Spleen (tissue), 11 donors: ENCODE measurements around the gene SORCS2. TPM values are rescaled to one million over a fixed set of nuclear protein-coding genes. Genes with fewer than 3 reads are reported as not detected.

ENCODE experiments used
- DNase-seq: peaks from one replicate; pipeline ENCODE4 v3.0.0-alpha.2; 2020
- H3K27ac ChIP-seq, 8 donors: fragments of 200-600 bp; sonication (generic) in 7 of 8; 1 replicate in 4 of 8; 2 replicates in 4 of 8; pipeline versions ENCODE4 v1.5.0 to v1.8.0; 2016 to 2021; ENCODE audit warnings: inconsistent platforms in 4 of 8, mild to moderate bottlenecking in 4 of 8, moderate library complexity in 1 of 8
- H3K27me3 ChIP-seq, 7 donors: fragments of 200-600 bp; sonication (generic) in 6 of 7; replicated peaks in 1 of 7; 1 replicate in 4 of 7; 2 replicates in 3 of 7; pipeline versions ENCODE4 v1.5.0 to v1.8.0; 2016 to 2021; ENCODE audit warnings: inconsistent platforms in 3 of 7, mild to moderate bottlenecking in 1 of 7
- H3K36me3 ChIP-seq, 6 donors: fragments of 200-600 bp; sonication (generic) in 5 of 6; 1 replicate in 4 of 6; 2 replicates in 2 of 6; pipeline versions ENCODE4 v1.5.0 to v1.8.0; 2016 to 2021; ENCODE audit warnings: inconsistent platforms in 2 of 6
- H3K4me1 ChIP-seq, 6 donors: fragments of 200-600 bp; sonication (generic) in 5 of 6; 1 replicate in 3 of 6; 2 replicates in 3 of 6; pipeline versions ENCODE4 v1.5.0 to v1.8.0; 2016 to 2021; ENCODE audit warnings: inconsistent platforms in 3 of 6
- H3K4me3 ChIP-seq, 8 donors: fragments of 200-600 bp; sonication (generic) in 7 of 8; 1 replicate in 4 of 8; 2 replicates in 4 of 8; pipeline versions ENCODE4 v1.5.0 to v1.8.0; 2016 to 2021; ENCODE audit warnings: inconsistent platforms in 4 of 8, mild to moderate bottlenecking in 4 of 8, moderate library complexity in 2 of 8
- H3K9me3 ChIP-seq, 8 donors: fragments of 200-600 bp; sonication (generic) in 7 of 8; 1 replicate in 4 of 8; 2 replicates in 4 of 8; pipeline versions ENCODE4 v1.5.0 to v1.8.0; 2016 to 2021; ENCODE audit warnings: inconsistent platforms in 4 of 8
- CTCF ChIP-seq, 11 experiments: fragments of 200-600 bp in 7 of 11; fragments of 450-650 bp in 4 of 11; sonication (generic) in 4 of 11; IDR thresholded peaks in 8 of 11; conservative IDR thresholded peaks in 3 of 11; 1 replicate in 7 of 11; 2 replicates in 4 of 11; pipeline versions ENCODE4 v1.4.0 to v1.8.0; 2016 to 2021; ENCODE audit warnings: antibody characterized with exemption in 11 of 11, inconsistent platforms in 4 of 11, mild to moderate bottlenecking in 1 of 11
- POLR2A ChIP-seq, 3 donors: fragments of 450-650 bp; IDR thresholded peaks; one replicate each; pipeline ENCODE4 v1.5.1; 2017; ENCODE audit warnings: antibody characterized with exemption in 3 of 3, mild to moderate bottlenecking in 1 of 3
- POLR2AphosphoS5 ChIP-seq, 3 donors: sonication (generic); formaldehyde crosslinking; IDR thresholded peaks; one replicate each; pipeline ENCODE4 v1.5.1; 2017; ENCODE audit warnings: antibody characterized with exemption in 3 of 3
- WGBS, 5 donors: extraction: QIAGEN DNeasy Blood & Tissue Kit in 3 of 5; methylation state at CpG; one replicate each; pipeline versions ENCODE4 v1.1.5 to v1.1.7; 2013 to 2018; 5-methylcytosine and 5-hydroxymethylcytosine counted together
- intact Hi-C: fragments of 100-400 bp; cut with DNase I; formaldehyde crosslinking; loops from one replicate; pipeline ENCODE4 v1.15.0; 2023; ENCODE audit warnings: low total_unique reads
- polyA plus RNA-seq, 3 donors: library from polyadenylated mRNA; stranded (reverse); fragments of 200-250 nt; gene quantifications; one replicate each; pipeline ENCODE4 v1.2.1, GENCODE V29; 2013
- total RNA-seq, 7 donors: library from RNA; depleted of rRNA in 3 of 7; stranded (reverse); fragments of >200 nt in 3 of 7; fragmentation: NEBNext Ultra II Directional in 4 of 7; extraction: Animal tissue kit (Norgen Biotek cat#: 25700) in 4 of 7; gene quantifications; one replicate each; pipeline versions ENCODE4 v1.1.0 to v1.2.1, GENCODE V29; 2016 to 2021
- donor health status: healthy with polysubstance abuse.
- donor health status: DM: no; HTN: no; CAD: no; lungs with moderate emphysema.
- donor health status: DM: no; HTN: no; CAD: no.
- donor health status: Bipolar disorder and iron deficiency.
- donor health status: healthy.
- donor health status: DM: no; HTN: no; CAD: no.
- donor health status: DM: yes; HTN: yes; CAD: no.

Gene SORCS2
- total and polyA plus RNA-seq, 10 donors: 0.33 to 1.6 (median 0.60) TPM

DNA sequence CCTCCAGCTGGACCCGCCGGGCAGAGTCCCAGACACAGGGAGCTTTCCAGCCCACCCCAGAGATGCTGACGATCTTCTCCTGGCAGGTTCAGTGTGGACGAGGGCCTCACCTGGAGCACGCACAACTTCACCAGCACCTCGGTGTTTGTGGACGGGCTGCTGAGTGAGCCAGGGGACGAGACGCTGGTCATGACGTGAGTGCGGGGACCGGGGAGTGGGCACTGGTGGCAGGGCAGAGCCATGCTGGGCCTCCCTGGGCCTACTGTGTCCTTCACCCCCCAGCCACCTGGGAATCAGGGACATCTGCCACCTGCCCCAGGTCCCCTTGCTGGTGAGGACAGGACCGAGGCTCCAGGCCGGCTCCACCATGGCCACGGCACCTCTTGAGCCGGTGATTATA, 511.8 kb downstream of the SORCS2 start:
- intact Hi-C loops: no loop called here
- no peak for TF ChIP-seq POLR2AphosphoS5 (IDR thresholded peaks at IDR 0.05)
- no peak for TF ChIP-seq CTCF (IDR thresholded peaks at IDR 0.05 in 8 of 11, conservative IDR thresholded peaks at IDR 0.05 in 3 of 11)
- no peak for TF ChIP-seq POLR2A (IDR thresholded peaks at IDR 0.05)
- no peaks in the 10 kb centered on the region for H3K36me3 ChIP-seq

DNA sequence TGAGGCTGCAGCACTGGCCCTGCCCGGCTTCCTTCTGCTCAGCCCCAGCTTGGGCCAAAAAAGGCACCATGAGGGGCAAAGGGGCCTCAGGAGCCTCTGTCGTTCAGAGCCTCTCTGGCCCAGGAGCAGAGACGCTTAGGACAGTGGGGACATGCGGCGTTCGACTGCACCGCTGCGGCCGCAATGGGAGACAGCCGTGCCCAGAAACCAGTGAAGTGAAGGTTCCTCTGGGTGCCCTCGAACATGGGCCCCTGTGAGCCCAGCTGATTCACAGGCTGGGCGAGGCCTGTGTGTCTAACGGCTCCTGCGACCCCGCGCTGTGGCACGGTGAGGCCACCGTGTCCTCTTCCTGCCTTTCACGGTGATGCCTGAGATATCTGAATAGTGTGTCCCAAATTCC, 512.3 kb downstream of the SORCS2 start:
- WGBS, 5 donors: 85 to 92% (median 90%) methylated on average over 16 to 19 of the region's 19 CpGs
- DNase-seq: no peak

More for the DNA sequence above, 511.8 kb downstream of the SORCS2 start:
- Histone ChIP-seq H3K4me1 (peaks cover 0 to 13% (median 0%) of the 10 kb centered on the region in 6 donors), H3K27me3 (peaks cover 0 to 42% (median 0%) of the 10 kb centered on the region in 7 donors), H3K4me3 (no peak overlapping the region), H3K9me3 (no peaks in the 10 kb centered on the region), H3K27ac (no peak overlapping the region)
- WGBS, 5 donors: 91 to 98% (median 94%) methylated on average over 11 to 16 of the region's 16 CpGs
- no peak for DNase-seq

GRCh38 chr4:7705062-7705461, 512.7 kb downstream of the SORCS2 start:
- Histone ChIP-seq H3K9me3 (no peaks in the 10 kb centered on the region), H3K27ac (no peak overlapping the region), H3K4me3 (no peak overlapping the region), H3K4me1 (peaks cover 0 to 6% (median 0%) of the 10 kb centered on the region in 6 donors), H3K36me3 (no peaks in the 10 kb centered on the region), H3K27me3 (peaks cover 0 to 32% (median 0%) of the 10 kb centered on the region in 7 donors)
- TF ChIP-seq POLR2AphosphoS5 (IDR thresholded peaks at IDR 0.05) (no peak), CTCF (IDR thresholded peaks at IDR 0.05 in 8 of 11, conservative IDR thresholded peaks at IDR 0.05 in 3 of 11) (no peak), POLR2A (IDR thresholded peaks at IDR 0.05) (no peak)
- DNase-seq: no peak
- 74 to 83% (median 77%) methylated on average over 4 to 8 of the region's 8 CpGs for WGBS, 5 donors
- intact Hi-C loops: no loop called here

More for the DNA sequence above, 512.3 kb downstream of the SORCS2 start:
- H3K4me1 ChIP-seq: peaks cover 0 to 7% (median 0%) of the 10 kb centered on the region in 6 donors
- no peak overlapping the region for H3K27ac ChIP-seq
- peaks cover 0 to 37% (median 0%) of the 10 kb centered on the region in 7 donors for H3K27me3 ChIP-seq
- H3K36me3 ChIP-seq: no peaks in the 10 kb centered on the region
- no peak for TF ChIP-seq POLR2AphosphoS5 (IDR thresholded peaks at IDR 0.05)
- no peak for TF ChIP-seq POLR2A (IDR thresholded peaks at IDR 0.05)
- no peak for TF ChIP-seq CTCF (IDR thresholded peaks at IDR 0.05 in 8 of 11, conservative IDR thresholded peaks at IDR 0.05 in 3 of 11)
- H3K9me3 ChIP-seq: no peaks in the 10 kb centered on the region
- no peak overlapping the region for H3K4me3 ChIP-seq
- intact Hi-C loops: no loop called here

GRCh38 chr4:7705593-7705992, 513.3 kb downstream of the SORCS2 start:
- no peak for TF ChIP-seq CTCF (IDR thresholded peaks at IDR 0.05 in 8 of 11, conservative IDR thresholded peaks at IDR 0.05 in 3 of 11)
- TF ChIP-seq POLR2A (IDR thresholded peaks at IDR 0.05): no peak
- TF ChIP-seq POLR2AphosphoS5 (IDR thresholded peaks at IDR 0.05): no peak
- DNase-seq: no peak
- H3K36me3 ChIP-seq: no peaks in the 10 kb centered on the region
- H3K4me3 ChIP-seq: no peak overlapping the region
- H3K4me1 ChIP-seq: peaks cover 0 to 6% (median 0%) of the 10 kb centered on the region in 6 donors
- WGBS, 5 donors: 21 to 64% (median 60%) methylated on average over 2 to 7 of the region's 7 CpGs
- intact Hi-C loops: no loop called here
- H3K27ac ChIP-seq: no peak overlapping the region
- H3K9me3 ChIP-seq: no peaks in the 10 kb centered on the region
- peaks cover 0 to 27% (median 0%) of the 10 kb centered on the region in 7 donors for H3K27me3 ChIP-seq
